Measurements from ENCODE around the gene SDK2. TPM values are rescaled to one million over a fixed set of nuclear protein-coding genes. Genes with fewer than 3 reads are reported as not detected.

Gene SDK2
- total RNA-seq, 1 donor from 2014 or later: 11.2 TPM

DNA sequence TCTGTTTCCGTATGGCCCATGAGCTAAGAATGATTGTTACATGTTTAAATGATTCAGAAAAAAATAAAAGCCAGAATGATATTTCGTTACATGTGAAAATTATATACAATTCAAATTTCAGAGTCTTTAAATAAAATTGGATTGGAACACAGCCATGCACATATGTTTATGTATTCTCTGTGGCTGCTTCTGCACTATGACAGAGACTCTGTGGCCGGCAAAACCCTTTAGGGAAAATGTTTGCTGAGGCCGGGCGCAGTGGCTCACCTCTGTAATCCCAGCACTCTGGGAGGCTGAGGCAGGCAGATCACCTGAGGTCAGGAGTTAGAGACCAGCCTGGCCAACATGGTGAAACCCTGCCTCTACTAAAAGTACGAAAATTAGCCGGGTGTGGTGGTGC, 316.6 kb downstream of the SDK2 start:
- H3K79me2 ChIP-seq (ENCODE audit: insufficient read depth, low read length): no peaks in the 10 kb centered on the region
- no peaks in the 10 kb centered on the region for H3K9me3 ChIP-seq (ENCODE audit: insufficient read depth, low read depth, low read length)
- H3K4me1 ChIP-seq (ENCODE audit: insufficient read depth, low read length): peaks cover 6% of the 10 kb centered on the region
- no peak overlapping the region for H3K4me3 ChIP-seq (ENCODE audit: insufficient read depth, low read depth, low read length)
- H2AFZ ChIP-seq (ENCODE audit: low read depth, low read length): no peak overlapping the region
- H3K4me3 Mint-ChIP-seq (ENCODE audit: unreplicated experiment): no peak overlapping the region
- no peaks in the 10 kb centered on the region for H3K36me3 Mint-ChIP-seq (ENCODE audit: low read depth, unreplicated experiment)
- no peaks in the 10 kb centered on the region for H3K27me3 ChIP-seq (ENCODE audit: insufficient read depth, low read length)
- TF ChIP-seq, protein P1, sequence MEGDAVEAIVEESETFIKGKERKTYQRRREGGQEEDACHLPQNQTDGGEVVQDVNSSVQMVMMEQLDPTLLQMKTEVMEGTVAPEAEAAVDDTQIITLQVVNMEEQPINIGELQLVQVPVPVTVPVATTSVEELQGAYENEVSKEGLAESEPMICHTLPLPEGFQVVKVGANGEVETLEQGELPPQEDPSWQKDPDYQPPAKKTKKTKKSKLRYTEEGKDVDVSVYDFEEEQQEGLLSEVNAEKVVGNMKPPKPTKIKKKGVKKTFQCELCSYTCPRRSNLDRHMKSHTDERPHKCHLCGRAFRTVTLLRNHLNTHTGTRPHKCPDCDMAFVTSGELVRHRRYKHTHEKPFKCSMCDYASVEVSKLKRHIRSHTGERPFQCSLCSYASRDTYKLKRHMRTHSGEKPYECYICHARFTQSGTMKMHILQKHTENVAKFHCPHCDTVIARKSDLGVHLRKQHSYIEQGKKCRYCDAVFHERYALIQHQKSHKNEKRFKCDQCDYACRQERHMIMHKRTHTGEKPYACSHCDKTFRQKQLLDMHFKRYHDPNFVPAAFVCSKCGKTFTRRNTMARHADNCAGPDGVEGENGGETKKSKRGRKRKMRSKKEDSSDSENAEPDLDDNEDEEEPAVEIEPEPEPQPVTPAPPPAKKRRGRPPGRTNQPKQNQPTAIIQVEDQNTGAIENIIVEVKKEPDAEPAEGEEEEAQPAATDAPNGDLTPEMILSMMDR (IDR thresholded peaks at IDR 0.05; ENCODE audit: insufficient read depth, low read depth, low read length): no peak
- no peak for TF ChIP-seq EZH2 (IDR thresholded peaks at IDR 0.05; ENCODE audit: insufficient read depth, low read length)
- no peaks in the 10 kb centered on the region for H4K20me1 ChIP-seq (ENCODE audit: insufficient read depth, low read length)
- peaks cover 6% of the 10 kb centered on the region for H3K4me1 Mint-ChIP-seq (ENCODE audit: low read depth, unreplicated experiment)
- H3K27ac Mint-ChIP-seq (ENCODE audit: unreplicated experiment): no peak overlapping the region
- H3K27me3 Mint-ChIP-seq (ENCODE audit: low read depth, unreplicated experiment): peaks cover 4% of the 10 kb centered on the region
- no peaks in the 10 kb centered on the region for H3K36me3 ChIP-seq (ENCODE audit: insufficient read depth, low read length)
- no peak overlapping the region for H3K4me2 ChIP-seq (ENCODE audit: low read length)
- no peak for FAIRE-seq
- peaks cover 2% of the 10 kb centered on the region for H3K9me3 Mint-ChIP-seq (ENCODE audit: unreplicated experiment)
- H3K27ac ChIP-seq (ENCODE audit: low read depth, low read length): no peak overlapping the region
- DNase-seq (ENCODE audit: low read depth): no peak
- H3K9ac ChIP-seq (ENCODE audit: low read length): no peak overlapping the region

DNA sequence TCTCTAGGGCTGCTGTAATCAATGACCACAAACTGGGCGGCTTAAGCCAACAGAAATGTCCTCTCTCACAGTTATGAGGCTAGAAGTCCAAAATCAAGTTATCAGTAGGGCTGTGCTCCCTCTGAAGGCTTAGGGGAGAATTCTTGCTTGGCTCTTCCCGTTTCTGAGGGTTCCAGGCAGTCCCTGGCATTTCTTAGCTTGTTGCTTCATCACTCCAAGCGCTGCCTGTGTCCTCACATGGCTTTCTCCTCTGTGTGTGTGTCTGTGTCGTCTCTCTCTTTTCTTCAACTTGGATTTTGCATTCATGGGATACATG, 318.8 kb downstream of the SDK2 start:
- no peaks in the 10 kb centered on the region for H4K20me1 ChIP-seq (ENCODE audit: insufficient read depth, low read length)
- Mint-ChIP-seq H3K36me3 (ENCODE audit: low read depth, unreplicated experiment) (no peaks in the 10 kb centered on the region), H3K27ac (ENCODE audit: unreplicated experiment) (no peak overlapping the region), H3K4me3 (ENCODE audit: unreplicated experiment) (no peak overlapping the region), H3K27me3 (ENCODE audit: low read depth, unreplicated experiment) (peaks cover 4% of the 10 kb centered on the region), H3K4me1 (ENCODE audit: low read depth, unreplicated experiment) (peaks cover 8% of the 10 kb centered on the region), H3K9me3 (ENCODE audit: unreplicated experiment) (peaks cover 2% of the 10 kb centered on the region)
- H3K4me3 ChIP-seq (ENCODE audit: insufficient read depth, low read depth, low read length): no peak overlapping the region
- H2AFZ ChIP-seq (ENCODE audit: low read depth, low read length): no peak overlapping the region
- H3K9ac ChIP-seq (ENCODE audit: low read length): no peak overlapping the region
- no peak overlapping the region for H3K27ac ChIP-seq (ENCODE audit: low read depth, low read length)
- no peaks in the 10 kb centered on the region for H3K27me3 ChIP-seq (ENCODE audit: insufficient read depth, low read length)
- H3K36me3 ChIP-seq (ENCODE audit: insufficient read depth, low read length): no peaks in the 10 kb centered on the region
- DNase-seq (ENCODE audit: low read depth): no peak
- no peaks in the 10 kb centered on the region for H3K79me2 ChIP-seq (ENCODE audit: insufficient read depth, low read length)
- FAIRE-seq: no peak
- H3K9me3 ChIP-seq (ENCODE audit: insufficient read depth, low read depth, low read length): no peaks in the 10 kb centered on the region
- no peak for TF ChIP-seq EZH2 (IDR thresholded peaks at IDR 0.05; ENCODE audit: insufficient read depth, low read length)
- TF ChIP-seq, protein P1 (IDR thresholded peaks at IDR 0.05; ENCODE audit: insufficient read depth, low read depth, low read length): no peak
- peaks cover 6% of the 10 kb centered on the region for H3K4me1 ChIP-seq (ENCODE audit: insufficient read depth, low read length)
- no peak overlapping the region for H3K4me2 ChIP-seq (ENCODE audit: low read length)

DNA sequence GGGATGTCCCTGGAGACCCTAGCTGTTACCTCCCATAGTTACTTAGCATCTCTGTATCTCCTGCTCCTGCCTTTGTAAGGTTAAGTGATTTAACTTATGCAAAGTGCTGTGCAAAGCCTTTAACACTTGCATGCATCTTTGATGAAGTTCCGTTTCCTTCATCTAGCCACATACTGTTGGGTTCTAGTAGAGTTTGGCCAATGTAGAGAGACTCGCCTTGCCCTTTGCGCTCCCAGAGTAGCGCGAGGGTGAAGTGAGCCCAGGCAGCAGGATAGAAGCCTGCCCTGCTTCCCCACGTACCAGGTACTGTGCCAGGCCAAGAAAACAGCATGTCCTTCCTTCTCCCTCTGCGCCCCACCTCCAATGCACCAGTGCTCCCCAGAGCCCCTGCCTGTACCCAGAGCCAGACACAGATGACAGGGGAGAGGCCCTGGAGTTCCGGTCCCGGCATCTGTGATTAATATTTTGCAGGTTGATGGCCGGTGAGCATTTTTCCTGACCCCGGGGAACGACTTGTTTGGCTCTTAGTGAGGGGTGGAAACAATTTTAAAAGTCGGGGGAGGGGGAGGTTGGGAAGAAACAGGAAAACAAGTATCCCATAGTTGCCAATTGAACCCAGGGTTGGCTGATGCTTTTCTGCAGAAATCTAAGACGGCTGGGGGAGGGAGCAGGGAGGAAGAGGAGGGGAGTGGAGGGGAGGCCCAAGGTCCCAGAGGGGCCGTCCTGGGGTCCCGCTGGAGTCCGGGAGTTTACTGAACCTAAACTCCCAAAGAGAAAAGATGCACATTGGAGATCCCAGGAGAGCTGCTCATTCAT, 319.3 kb downstream of the SDK2 start:
- no peak for TF ChIP-seq EZH2 (IDR thresholded peaks at IDR 0.05; ENCODE audit: insufficient read depth, low read length)
- TF ChIP-seq, protein P1 (IDR thresholded peaks at IDR 0.05; ENCODE audit: insufficient read depth, low read depth, low read length): no peak
- H3K27me3 ChIP-seq (ENCODE audit: insufficient read depth, low read length): no peaks in the 10 kb centered on the region
- H3K27ac ChIP-seq (ENCODE audit: low read depth, low read length): no peak overlapping the region
- no peaks in the 10 kb centered on the region for H3K79me2 ChIP-seq (ENCODE audit: insufficient read depth, low read length)
- no peak overlapping the region for H2AFZ ChIP-seq (ENCODE audit: low read depth, low read length)
- no peaks in the 10 kb centered on the region for H4K20me1 ChIP-seq (ENCODE audit: insufficient read depth, low read length)
- no peak overlapping the region for H3K9ac ChIP-seq (ENCODE audit: low read length)
- peaks cover 4% of the 10 kb centered on the region for H3K27me3 Mint-ChIP-seq (ENCODE audit: low read depth, unreplicated experiment)
- no peaks in the 10 kb centered on the region for H3K36me3 ChIP-seq (ENCODE audit: insufficient read depth, low read length)
- FAIRE-seq (no peak), DNase-seq (ENCODE audit: low read depth) (no peak)
- H3K4me1 Mint-ChIP-seq (ENCODE audit: low read depth, unreplicated experiment): peaks cover 9% of the 10 kb centered on the region
- no peak overlapping the region for H3K27ac Mint-ChIP-seq (ENCODE audit: unreplicated experiment)
- peaks cover 2% of the 10 kb centered on the region for H3K9me3 Mint-ChIP-seq (ENCODE audit: unreplicated experiment)
- H3K4me3 ChIP-seq (ENCODE audit: insufficient read depth, low read depth, low read length): no peak overlapping the region
- no peaks in the 10 kb centered on the region for H3K9me3 ChIP-seq (ENCODE audit: insufficient read depth, low read depth, low read length)
- H3K4me1 ChIP-seq (ENCODE audit: insufficient read depth, low read length): peaks cover 6% of the 10 kb centered on the region
- no peak overlapping the region for H3K4me2 ChIP-seq (ENCODE audit: low read length)
- no peak overlapping the region for H3K4me3 Mint-ChIP-seq (ENCODE audit: unreplicated experiment)
- H3K36me3 Mint-ChIP-seq (ENCODE audit: low read depth, unreplicated experiment): no peaks in the 10 kb centered on the region
